ENCODE data around the gene RPS2. TPM values are rescaled to one million over a fixed set of nuclear protein-coding genes. Genes with fewer than 3 reads are reported as not detected.

The RPS2 gene
- total RNA-seq (2021) (4,395 to 4,767 TPM (median 4,632 TPM) in 3 replicates), Bru-seq, nascent RNA (percentile 100 among the genes with signal in this experiment)
- long read RNA-seq, experiment 1, transcript RPS2-201 (7 exons, 985 nt), result major isoform, 7,073 of 8,613 reads
- long read RNA-seq, experiment 1, transcript RPS2-213 (5 exons, 1,186 nt), result minor isoform, 5 of 8,613 reads
- long read RNA-seq, experiment 1, partial matches to known transcripts, result 1,329 of 8,613 reads
- long read RNA-seq, experiment 1, other reads (novel, unspliced or antisense), result 200 of 8,613 reads
- long read RNA-seq, experiment 2, transcript RPS2-213 (5 exons, 1,186 nt), result major isoform, 18 of 7,968 reads
- long read RNA-seq, experiment 2, transcript RPS2-201 (7 exons, 985 nt), result minor isoform, 9 of 7,968 reads
- long read RNA-seq, experiment 2, transcript RPS2-202 (5 exons, 924 nt), result minor isoform, 12 of 7,968 reads
- long read RNA-seq, experiment 2, transcript RPS2-208 (4 exons, 1,243 nt), result minor isoform, 8 of 7,968 reads
- long read RNA-seq, experiment 2, partial matches to known transcripts, result 7,503 of 7,968 reads
- long read RNA-seq, experiment 2, other reads (novel, unspliced or antisense), result 413 of 7,968 reads
- long read RNA-seq, experiment 3, partial matches to known transcripts, result 48 of 69 reads
- long read RNA-seq, experiment 3, other reads (novel, unspliced or antisense), result 18 of 69 reads

DNA sequence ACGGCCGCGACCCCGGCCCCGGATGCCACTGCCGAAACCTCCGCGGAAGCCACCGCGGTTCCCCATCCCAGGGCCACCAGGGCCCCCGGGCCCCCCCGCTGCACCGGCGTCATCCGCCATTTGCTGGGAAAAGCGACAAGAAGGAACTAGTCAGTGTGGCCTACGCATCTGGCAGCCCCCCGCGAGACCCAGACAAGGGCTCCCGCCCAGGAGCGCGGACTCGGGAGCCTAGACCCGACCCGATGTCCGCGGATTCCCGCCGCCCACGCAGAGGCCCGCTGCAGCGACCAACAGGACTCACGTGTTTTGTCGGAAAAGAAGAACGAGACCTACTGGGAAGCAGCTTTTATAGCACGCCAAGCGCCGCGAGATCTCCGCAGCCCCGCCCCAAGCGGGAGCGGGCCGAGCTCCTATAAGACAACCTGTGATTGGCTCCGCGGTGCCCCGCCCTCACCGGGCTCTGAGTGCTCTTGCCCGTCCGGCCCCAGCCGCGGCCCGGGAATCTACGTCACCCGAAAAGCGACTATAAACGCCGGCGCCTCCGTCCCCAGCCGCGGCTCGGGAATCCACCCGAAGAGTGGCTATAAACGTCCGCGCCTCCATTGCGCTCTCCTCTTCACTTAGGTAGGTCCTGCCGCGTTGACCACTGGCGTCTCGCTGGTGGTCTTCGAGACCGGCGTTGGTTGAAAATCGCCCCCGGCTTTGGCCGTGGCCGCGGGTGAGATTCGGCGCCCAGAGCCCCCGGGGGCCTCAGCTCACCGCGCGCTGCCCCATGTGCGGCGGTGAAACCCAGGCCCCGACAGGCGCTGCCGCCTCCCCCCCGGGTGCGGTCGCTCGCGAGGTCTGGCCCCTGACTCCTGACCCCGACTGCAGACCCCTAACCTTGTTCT is at the start of gene RPS2:
Gene RPS2 (minus strand): TSS at position 321 of the 890 bp plus-strand sequence. CDS start 201 bp downstream, at position 120.
- Mint-ChIP-seq H3K27me3 (ENCODE audit: low read depth) (no peaks in the 10 kb centered on the region), H3K4me3 (peak within 1 kb of the TSS; percentile 94), H3K36me3 (peaks cover 35% of the 10 kb centered on the region), H3K4me1 (peaks cover 39% of the 10 kb centered on the region), H3K27ac (peak within 1 kb of the TSS; percentile 97), H3K9me3 (no peaks in the 10 kb centered on the region)
- ChIA-PET CTCF (interaction anchor here (0.7 to 1.0 kb wide), 9 partner anchors 13 to 83 kb away, joined by 3 to 12 read pairs (median 4); partner anchors contain the start of genes NOXO1, NTHL1 and TSC2), POLR2A (interaction anchor here (0.7 to 2.3 kb wide), 22 partner anchors 9 to 544 kb away, joined by 3 to 20 read pairs (median 5); partner anchors contain the start of genes FAHD1, MAPK8IP3, MSRB1 and NOXO1)
- DNase-seq (ENCODE audit: low spot score), result peak; percentile 99
- ATAC-seq, result peak; percentile 51
- TF ChIP-seq, protein P1, sequence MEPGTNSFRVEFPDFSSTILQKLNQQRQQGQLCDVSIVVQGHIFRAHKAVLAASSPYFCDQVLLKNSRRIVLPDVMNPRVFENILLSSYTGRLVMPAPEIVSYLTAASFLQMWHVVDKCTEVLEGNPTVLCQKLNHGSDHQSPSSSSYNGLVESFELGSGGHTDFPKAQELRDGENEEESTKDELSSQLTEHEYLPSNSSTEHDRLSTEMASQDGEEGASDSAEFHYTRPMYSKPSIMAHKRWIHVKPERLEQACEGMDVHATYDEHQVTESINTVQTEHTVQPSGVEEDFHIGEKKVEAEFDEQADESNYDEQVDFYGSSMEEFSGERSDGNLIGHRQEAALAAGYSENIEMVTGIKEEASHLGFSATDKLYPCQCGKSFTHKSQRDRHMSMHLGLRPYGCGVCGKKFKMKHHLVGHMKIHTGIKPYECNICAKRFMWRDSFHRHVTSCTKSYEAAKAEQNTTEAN (CRISPR knock-in tag; IDR thresholded peaks at IDR 0.05), result no peak
- TF ChIP-seq ZBTB21 (CRISPR knock-in tag; IDR thresholded peaks at IDR 0.05; ENCODE audit: borderline replicate concordance), result 0 out of 2 replicates have a peak, but pooled peaks have one; percentile 9
- 0 out of 2 replicates have a peak, but pooled peaks have one; percentile 25 for TF ChIP-seq GABPB1 (CRISPR knock-in tag; IDR thresholded peaks at IDR 0.05)
- TF ChIP-seq, protein P2, sequence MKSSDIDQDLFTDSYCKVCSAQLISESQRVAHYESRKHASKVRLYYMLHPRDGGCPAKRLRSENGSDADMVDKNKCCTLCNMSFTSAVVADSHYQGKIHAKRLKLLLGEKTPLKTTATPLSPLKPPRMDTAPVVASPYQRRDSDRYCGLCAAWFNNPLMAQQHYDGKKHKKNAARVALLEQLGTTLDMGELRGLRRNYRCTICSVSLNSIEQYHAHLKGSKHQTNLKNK (CRISPR knock-in tag; IDR thresholded peaks at IDR 0.05), result peak; percentile 69; the same call in 1 of the 2 replicates
- TF ChIP-seq ZNF219 (CRISPR knock-in tag; IDR thresholded peaks at IDR 0.05; ENCODE audit: borderline replicate concordance), result no peak
- no peak for TF ChIP-seq ZNF396 (CRISPR knock-in tag; IDR thresholded peaks at IDR 0.05; ENCODE audit: borderline replicate concordance)
- TF ChIP-seq, protein P3, sequence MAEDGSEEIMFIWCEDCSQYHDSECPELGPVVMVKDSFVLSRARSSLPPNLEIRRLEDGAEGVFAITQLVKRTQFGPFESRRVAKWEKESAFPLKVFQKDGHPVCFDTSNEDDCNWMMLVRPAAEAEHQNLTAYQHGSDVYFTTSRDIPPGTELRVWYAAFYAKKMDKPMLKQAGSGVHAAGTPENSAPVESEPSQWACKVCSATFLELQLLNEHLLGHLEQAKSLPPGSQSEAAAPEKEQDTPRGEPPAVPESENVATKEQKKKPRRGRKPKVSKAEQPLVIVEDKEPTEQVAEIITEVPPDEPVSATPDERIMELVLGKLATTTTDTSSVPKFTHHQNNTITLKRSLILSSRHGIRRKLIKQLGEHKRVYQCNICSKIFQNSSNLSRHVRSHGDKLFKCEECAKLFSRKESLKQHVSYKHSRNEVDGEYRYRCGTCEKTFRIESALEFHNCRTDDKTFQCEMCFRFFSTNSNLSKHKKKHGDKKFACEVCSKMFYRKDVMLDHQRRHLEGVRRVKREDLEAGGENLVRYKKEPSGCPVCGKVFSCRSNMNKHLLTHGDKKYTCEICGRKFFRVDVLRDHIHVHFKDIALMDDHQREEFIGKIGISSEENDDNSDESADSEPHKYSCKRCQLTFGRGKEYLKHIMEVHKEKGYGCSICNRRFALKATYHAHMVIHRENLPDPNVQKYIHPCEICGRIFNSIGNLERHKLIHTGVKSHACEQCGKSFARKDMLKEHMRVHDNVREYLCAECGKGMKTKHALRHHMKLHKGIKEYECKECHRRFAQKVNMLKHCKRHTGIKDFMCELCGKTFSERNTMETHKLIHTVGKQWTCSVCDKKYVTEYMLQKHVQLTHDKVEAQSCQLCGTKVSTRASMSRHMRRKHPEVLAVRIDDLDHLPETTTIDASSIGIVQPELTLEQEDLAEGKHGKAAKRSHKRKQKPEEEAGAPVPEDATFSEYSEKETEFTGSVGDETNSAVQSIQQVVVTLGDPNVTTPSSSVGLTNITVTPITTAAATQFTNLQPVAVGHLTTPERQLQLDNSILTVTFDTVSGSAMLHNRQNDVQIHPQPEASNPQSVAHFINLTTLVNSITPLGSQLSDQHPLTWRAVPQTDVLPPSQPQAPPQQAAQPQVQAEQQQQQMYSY (CRISPR knock-in tag; IDR thresholded peaks at IDR 0.05), result no peak
- TF ChIP-seq GTF2I (CRISPR knock-in tag; conservative IDR thresholded peaks at IDR 0.05), result no peak
- no peak for TF ChIP-seq ZNF121 (CRISPR knock-in tag; IDR thresholded peaks at IDR 0.05)
- TF ChIP-seq IRF2 (CRISPR knock-in tag; IDR thresholded peaks at IDR 0.05; ENCODE audit: borderline replicate concordance, low read depth), result no peak
- no peak for TF ChIP-seq GRHL2 (CRISPR knock-in tag; IDR thresholded peaks at IDR 0.05; ENCODE audit: insufficient replicate concordance, severe bottlenecking)
- no peak for TF ChIP-seq NR3C1 (CRISPR knock-in tag; conservative IDR thresholded peaks at IDR 0.05; ENCODE audit: low read depth)
- TF ChIP-seq, protein P4, sequence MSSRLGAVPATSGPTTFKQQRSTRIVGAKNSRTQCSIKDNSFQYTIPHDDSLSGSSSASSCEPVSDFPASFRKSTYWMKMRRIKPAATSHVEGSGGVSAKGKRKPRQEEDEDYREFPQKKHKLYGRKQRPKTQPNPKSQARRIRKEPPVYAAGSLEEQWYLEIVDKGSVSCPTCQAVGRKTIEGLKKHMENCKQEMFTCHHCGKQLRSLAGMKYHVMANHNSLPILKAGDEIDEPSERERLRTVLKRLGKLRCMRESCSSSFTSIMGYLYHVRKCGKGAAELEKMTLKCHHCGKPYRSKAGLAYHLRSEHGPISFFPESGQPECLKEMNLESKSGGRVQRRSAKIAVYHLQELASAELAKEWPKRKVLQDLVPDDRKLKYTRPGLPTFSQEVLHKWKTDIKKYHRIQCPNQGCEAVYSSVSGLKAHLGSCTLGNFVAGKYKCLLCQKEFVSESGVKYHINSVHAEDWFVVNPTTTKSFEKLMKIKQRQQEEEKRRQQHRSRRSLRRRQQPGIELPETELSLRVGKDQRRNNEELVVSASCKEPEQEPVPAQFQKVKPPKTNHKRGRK (CRISPR knock-in tag; IDR thresholded peaks at IDR 0.05; ENCODE audit: borderline replicate concordance), result no peak
- TF ChIP-seq ELF4 (CRISPR knock-in tag; IDR thresholded peaks at IDR 0.05; ENCODE audit: low read depth), result peak; percentile 79; the same call in 1 of the 2 replicates
- TF ChIP-seq ZNF232 (CRISPR knock-in tag; IDR thresholded peaks at IDR 0.05), result 0 out of 2 replicates have a peak, but pooled peaks have one; percentile 71
- no peak; the same call in 1 of the 2 replicates for TF ChIP-seq TEAD4 (CRISPR knock-in tag; IDR thresholded peaks at IDR 0.05)
- TF ChIP-seq ATF1 (CRISPR knock-in tag; IDR thresholded peaks at IDR 0.05), result no peak
- TF ChIP-seq, protein P5, sequence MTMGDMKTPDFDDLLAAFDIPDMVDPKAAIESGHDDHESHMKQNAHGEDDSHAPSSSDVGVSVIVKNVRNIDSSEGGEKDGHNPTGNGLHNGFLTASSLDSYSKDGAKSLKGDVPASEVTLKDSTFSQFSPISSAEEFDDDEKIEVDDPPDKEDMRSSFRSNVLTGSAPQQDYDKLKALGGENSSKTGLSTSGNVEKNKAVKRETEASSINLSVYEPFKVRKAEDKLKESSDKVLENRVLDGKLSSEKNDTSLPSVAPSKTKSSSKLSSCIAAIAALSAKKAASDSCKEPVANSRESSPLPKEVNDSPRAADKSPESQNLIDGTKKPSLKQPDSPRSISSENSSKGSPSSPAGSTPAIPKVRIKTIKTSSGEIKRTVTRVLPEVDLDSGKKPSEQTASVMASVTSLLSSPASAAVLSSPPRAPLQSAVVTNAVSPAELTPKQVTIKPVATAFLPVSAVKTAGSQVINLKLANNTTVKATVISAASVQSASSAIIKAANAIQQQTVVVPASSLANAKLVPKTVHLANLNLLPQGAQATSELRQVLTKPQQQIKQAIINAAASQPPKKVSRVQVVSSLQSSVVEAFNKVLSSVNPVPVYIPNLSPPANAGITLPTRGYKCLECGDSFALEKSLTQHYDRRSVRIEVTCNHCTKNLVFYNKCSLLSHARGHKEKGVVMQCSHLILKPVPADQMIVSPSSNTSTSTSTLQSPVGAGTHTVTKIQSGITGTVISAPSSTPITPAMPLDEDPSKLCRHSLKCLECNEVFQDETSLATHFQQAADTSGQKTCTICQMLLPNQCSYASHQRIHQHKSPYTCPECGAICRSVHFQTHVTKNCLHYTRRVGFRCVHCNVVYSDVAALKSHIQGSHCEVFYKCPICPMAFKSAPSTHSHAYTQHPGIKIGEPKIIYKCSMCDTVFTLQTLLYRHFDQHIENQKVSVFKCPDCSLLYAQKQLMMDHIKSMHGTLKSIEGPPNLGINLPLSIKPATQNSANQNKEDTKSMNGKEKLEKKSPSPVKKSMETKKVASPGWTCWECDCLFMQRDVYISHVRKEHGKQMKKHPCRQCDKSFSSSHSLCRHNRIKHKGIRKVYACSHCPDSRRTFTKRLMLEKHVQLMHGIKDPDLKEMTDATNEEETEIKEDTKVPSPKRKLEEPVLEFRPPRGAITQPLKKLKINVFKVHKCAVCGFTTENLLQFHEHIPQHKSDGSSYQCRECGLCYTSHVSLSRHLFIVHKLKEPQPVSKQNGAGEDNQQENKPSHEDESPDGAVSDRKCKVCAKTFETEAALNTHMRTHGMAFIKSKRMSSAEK (CRISPR knock-in tag; IDR thresholded peaks at IDR 0.05; ENCODE audit: borderline replicate concordance), result 0 out of 2 replicates have a peak, but pooled peaks have one; percentile 9
- no peak for TF ChIP-seq KAT7 (CRISPR knock-in tag; IDR thresholded peaks at IDR 0.05; ENCODE audit: borderline replicate concordance)
- TF ChIP-seq TP53 (CRISPR knock-in tag; IDR thresholded peaks at IDR 0.05), result no peak; the same call in 1 of the 2 replicates
- no peak; the same call in 1 of the 2 replicates for TF ChIP-seq NFE2L1 (CRISPR knock-in tag; IDR thresholded peaks at IDR 0.05)
